Ascending aorta (tissue), 2 donors: Measurements from ENCODE around the gene TK1. TPM values are rescaled to one million over a fixed set of nuclear protein-coding genes. Genes with fewer than 3 reads are reported as not detected.

Experiments used
- DNase-seq, 2 donors: peaks; one replicate each; pipeline ENCODE4 v3.0.0-alpha.2; 2019; ENCODE audit warnings: low spot score in 2 of 2
- H3K27ac ChIP-seq, 2 donors: fragments of 200-600 bp; sonication (generic); one replicate each; pipeline ENCODE4 v1.5.1; 2016 to 2017; ENCODE audit warnings: mild to moderate bottlenecking in 1 of 2
- H3K27me3 ChIP-seq: fragments of 200-600 bp; sonication (generic); one replicate; pipeline ENCODE4 v1.5.1; 2017
- H3K36me3 ChIP-seq, 2 donors: fragments of 200-600 bp; sonication (generic); one replicate each; pipeline ENCODE4 v1.5.1; 2016
- H3K4me1 ChIP-seq, 2 donors: fragments of 200-600 bp; sonication (generic); one replicate each; pipeline ENCODE4 v1.5.1; 2016 to 2017; ENCODE audit warnings: mild to moderate bottlenecking in 1 of 2
- H3K4me3 ChIP-seq, 2 donors: fragments of 200-600 bp; sonication (generic); one replicate each; pipeline ENCODE4 v1.5.1; 2016 to 2017; ENCODE audit warnings: mild to moderate bottlenecking in 1 of 2
- H3K9me3 ChIP-seq, 2 donors: fragments of 200-600 bp; sonication (generic); one replicate each; pipeline ENCODE4 v1.5.1; 2016
- intact Hi-C: fragments of 100-400 bp; cut with DNase I; formaldehyde crosslinking; loops from one replicate; pipeline ENCODE4 v1.15.1; 2023
- total RNA-seq: library from RNA; depleted of rRNA; stranded (reverse); fragments of >200 nt; gene quantifications from one replicate; pipeline ENCODE4 v1.1.0, GENCODE V29; 2016
- TF ChIP-seq, protein P1 (sequence below), 3 experiments: fragments of 200-600 bp in 2 of 3; fragments of 450-650 bp in 1 of 3; sonication (generic) in 2 of 3; IDR thresholded peaks; one replicate each; pipeline ENCODE4 v1.5.1; 2016 to 2019; ENCODE audit warnings: antibody characterized with exemption in 3 of 3, mild to moderate bottlenecking in 1 of 3, moderate library complexity in 1 of 3

The TK1 gene
- total RNA-seq, 1 donor from 2014 or later: not detected

- DNase-seq: no peak
- Histone ChIP-seq H3K9me3 (no peaks in the 10 kb centered on the region), H3K4me1 (peaks cover 7 to 12% of the 10 kb centered on the region in 2 donors), H3K4me3 (no peak overlapping the region), H3K27me3 (no peaks in the 10 kb centered on the region), H3K36me3 (peaks cover 0 to 4% of the 10 kb centered on the region in 2 donors), H3K27ac (no peak overlapping the region)
- intact Hi-C loops: no loop called here
- TF ChIP-seq, protein P1, sequence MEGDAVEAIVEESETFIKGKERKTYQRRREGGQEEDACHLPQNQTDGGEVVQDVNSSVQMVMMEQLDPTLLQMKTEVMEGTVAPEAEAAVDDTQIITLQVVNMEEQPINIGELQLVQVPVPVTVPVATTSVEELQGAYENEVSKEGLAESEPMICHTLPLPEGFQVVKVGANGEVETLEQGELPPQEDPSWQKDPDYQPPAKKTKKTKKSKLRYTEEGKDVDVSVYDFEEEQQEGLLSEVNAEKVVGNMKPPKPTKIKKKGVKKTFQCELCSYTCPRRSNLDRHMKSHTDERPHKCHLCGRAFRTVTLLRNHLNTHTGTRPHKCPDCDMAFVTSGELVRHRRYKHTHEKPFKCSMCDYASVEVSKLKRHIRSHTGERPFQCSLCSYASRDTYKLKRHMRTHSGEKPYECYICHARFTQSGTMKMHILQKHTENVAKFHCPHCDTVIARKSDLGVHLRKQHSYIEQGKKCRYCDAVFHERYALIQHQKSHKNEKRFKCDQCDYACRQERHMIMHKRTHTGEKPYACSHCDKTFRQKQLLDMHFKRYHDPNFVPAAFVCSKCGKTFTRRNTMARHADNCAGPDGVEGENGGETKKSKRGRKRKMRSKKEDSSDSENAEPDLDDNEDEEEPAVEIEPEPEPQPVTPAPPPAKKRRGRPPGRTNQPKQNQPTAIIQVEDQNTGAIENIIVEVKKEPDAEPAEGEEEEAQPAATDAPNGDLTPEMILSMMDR (IDR thresholded peaks at IDR 0.05): no peak
Measured at GRCh38 chr17:78166416-78166815, 20.4 kb downstream of the TK1 start.

GRCh38 chr17:78164748-78165607, 21.9 kb downstream of the TK1 start:
- TF ChIP-seq, protein P1 (IDR thresholded peaks at IDR 0.05): no peak
- intact Hi-C loops: no loop called here
- Histone ChIP-seq H3K27me3 (no peaks in the 10 kb centered on the region), H3K9me3 (no peaks in the 10 kb centered on the region), H3K36me3 (no peaks in the 10 kb centered on the region), H3K4me1 (peaks cover 7 to 9% of the 10 kb centered on the region in 2 donors), H3K27ac (no peak overlapping the region), H3K4me3 (no peak overlapping the region)
- DNase-seq: no peak

GRCh38 chr17:78163881-78164747, 22.7 kb downstream of the TK1 start:
- peaks cover 0 to 3% of the 10 kb centered on the region in 2 donors for H3K4me1 ChIP-seq
- DNase-seq: no peak
- TF ChIP-seq, protein P1 (IDR thresholded peaks at IDR 0.05): no peak
- H3K36me3 ChIP-seq: no peaks in the 10 kb centered on the region
- H3K27me3 ChIP-seq: no peaks in the 10 kb centered on the region
- no peak overlapping the region for H3K4me3 ChIP-seq
- H3K9me3 ChIP-seq: no peaks in the 10 kb centered on the region
- intact Hi-C loops: no loop called here
- H3K27ac ChIP-seq: no peak overlapping the region

DNA sequence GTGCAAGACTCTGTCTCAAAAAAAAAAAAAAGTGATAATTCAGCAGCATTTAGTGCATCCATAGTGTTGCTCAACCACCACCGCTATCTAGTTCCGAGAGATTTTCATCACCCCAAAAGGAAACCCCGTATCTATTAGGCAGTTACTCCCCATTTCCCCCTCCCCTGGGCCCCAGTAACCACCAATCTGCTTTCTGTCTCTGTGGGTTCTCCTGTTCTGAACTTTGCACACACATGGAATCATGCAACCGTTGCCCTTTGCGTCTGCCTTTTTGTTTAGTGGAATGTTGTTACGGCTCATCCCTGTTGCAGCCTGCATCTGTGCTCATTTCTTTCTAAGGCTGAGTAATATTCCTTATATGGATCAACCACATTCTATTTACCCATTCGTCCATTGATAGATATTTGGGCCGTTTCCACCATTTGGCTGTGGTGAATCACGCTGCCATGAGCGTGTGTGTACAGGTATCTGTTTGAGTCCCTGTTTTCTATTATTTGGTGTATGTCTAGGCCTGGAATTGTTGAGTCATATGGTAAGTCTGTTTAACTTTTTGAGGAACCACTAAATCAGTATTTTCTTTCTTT, 27.2 kb downstream of the TK1 start:
- Histone ChIP-seq H3K27me3 (no peaks in the 10 kb centered on the region), H3K9me3 (no peaks in the 10 kb centered on the region), H3K4me3 (no peak overlapping the region), H3K27ac (no peak overlapping the region), H3K4me1 (no peaks in the 10 kb centered on the region), H3K36me3 (no peaks in the 10 kb centered on the region)
- TF ChIP-seq, protein P1 (IDR thresholded peaks at IDR 0.05): no peak
- no peak for DNase-seq
- intact Hi-C loops: no loop called here

DNA sequence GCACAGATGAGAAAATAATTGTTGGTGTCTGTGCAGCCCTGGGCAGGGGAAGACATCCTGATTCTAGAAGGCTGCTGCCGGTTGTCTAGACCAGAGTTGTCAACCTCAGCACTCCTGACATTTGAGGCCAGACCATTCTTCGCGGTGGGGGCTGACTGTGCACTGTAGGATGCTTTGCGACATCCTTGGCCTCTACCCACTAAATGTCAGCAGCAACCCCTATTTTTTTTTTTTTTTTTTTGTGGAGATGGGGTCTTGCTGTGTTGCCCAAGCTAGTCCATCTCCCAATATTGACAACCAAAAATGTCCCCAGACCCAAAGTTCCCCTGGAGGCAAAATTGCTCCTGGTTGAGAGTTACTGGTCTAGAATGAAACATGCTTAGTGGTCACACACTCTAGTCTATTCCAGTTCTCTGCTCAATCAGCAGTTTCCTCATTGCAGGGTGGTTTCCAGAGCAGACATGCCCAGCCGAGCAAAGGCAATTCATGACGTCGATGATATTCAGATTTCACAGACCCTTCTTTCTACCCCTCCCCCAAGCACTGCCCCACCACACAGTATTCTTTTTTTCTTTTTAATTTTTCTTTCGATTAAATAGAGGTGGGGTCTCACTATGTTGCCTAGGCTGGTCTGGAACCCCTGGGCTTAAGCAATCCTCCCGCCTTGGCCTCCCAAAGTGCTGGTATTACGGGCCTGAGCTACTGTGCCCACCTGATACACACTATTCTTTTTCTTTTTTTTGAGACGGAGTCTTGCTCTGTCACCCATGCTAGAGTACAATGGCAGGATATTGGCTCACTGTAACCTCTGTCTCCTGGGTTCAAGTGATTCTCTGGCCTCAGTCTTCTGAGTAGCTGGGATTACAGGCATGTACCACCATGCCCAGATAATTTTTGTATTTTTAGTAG, 31.7 kb downstream of the TK1 start:
- TF ChIP-seq, protein P1 (IDR thresholded peaks at IDR 0.05): no peak
- no peaks in the 10 kb centered on the region for H3K36me3 ChIP-seq
- no peaks in the 10 kb centered on the region for H3K9me3 ChIP-seq
- no peaks in the 10 kb centered on the region for H3K27me3 ChIP-seq
- intact Hi-C loops: no loop called here
- no peak overlapping the region for H3K4me3 ChIP-seq
- DNase-seq: no peak
- H3K4me1 ChIP-seq: no peaks in the 10 kb centered on the region
- no peak overlapping the region for H3K27ac ChIP-seq
